CD4-positive, alpha-beta T cell (primary cell): ENCODE measurements around the gene SREBF1. TPM values are rescaled to one million over a fixed set of nuclear protein-coding genes. Genes with fewer than 3 reads are reported as not detected.

Source experiments
- ATAC-seq: fragments of 200-7000 bp; cut with Tn5 transposase; one replicate; pipeline ENCODE4 v1.10.0; 2022; ENCODE audit warnings: mild to moderate bottlenecking; ENCODE audit not compliant: poor library complexity
- CTCF ChIA-PET: fragments of 350-600 bp; sonication (Branson Sonifier 250); formaldehyde crosslinking; loops from one replicate; lab custom pipeline; 2021; ENCODE audit warnings: antibody characterized with exemption, inconsistent platforms; lab: Charles Lee
- POLR2A ChIA-PET: fragments of 350-600 bp; sonication (Branson Sonifier 250); formaldehyde crosslinking; loops from one replicate; lab custom pipeline; 2021; ENCODE audit warnings: antibody characterized with exemption, inconsistent platforms; lab: Charles Lee
- DNase-seq, 14 experiments: peaks; one replicate each; pipeline ENCODE4 v3.0.0-alpha.2; 2013 to 2020; ENCODE audit warnings: mixed read lengths in 2 of 14
- H3K27ac ChIP-seq, 2 donors: one replicate each; pipeline versions ENCODE4 v1.5.1 to v1.7.0; 2013; ENCODE audit warnings: low read length in 2 of 2, low read depth in 1 of 2, mild to moderate bottlenecking in 1 of 2
- H3K27me3 ChIP-seq, 2 experiments: 1 replicate in 1 of 2; 2 replicates in 1 of 2; pipeline versions ENCODE4 v1.6.1 to v1.7.0; 2013; ENCODE audit warnings: low read length in 2 of 2, control low read depth in 1 of 2, mild to moderate bottlenecking in 1 of 2, moderate library complexity in 1 of 2; ENCODE audit not compliant: insufficient read depth in 2 of 2, control insufficient read depth in 1 of 2
- H3K36me3 ChIP-seq: one replicate; pipeline ENCODE4 v1.6.1; 2013; ENCODE audit warnings: low read length, control low read depth; ENCODE audit not compliant: insufficient read depth
- H3K4me1 ChIP-seq: one replicate; pipeline ENCODE4 v1.6.1; 2013; ENCODE audit warnings: low read length, control low read depth; ENCODE audit not compliant: insufficient read depth
- H3K4me3 ChIP-seq: one replicate; pipeline ENCODE4 v1.5.1; 2013; ENCODE audit warnings: mild to moderate bottlenecking, low read length, moderate library complexity
- H3K9me3 ChIP-seq, 2 experiments: 1 replicate in 1 of 2; 2 replicates in 1 of 2; pipeline versions ENCODE4 v1.6.1 to v1.7.0; 2013; ENCODE audit warnings: low read length in 2 of 2, mild to moderate bottlenecking in 2 of 2, control low read depth in 1 of 2, moderate library complexity in 1 of 2; ENCODE audit not compliant: control insufficient read depth in 1 of 2, insufficient read depth in 1 of 2
- H3K27ac Mint-ChIP-seq: one replicate; pipeline ENCODE4 v1.8.0; 2020; ENCODE audit warnings: mixed read lengths
- H3K27me3 Mint-ChIP-seq: one replicate; pipeline ENCODE4 v1.8.0; 2021; ENCODE audit warnings: mixed read lengths
- H3K36me3 Mint-ChIP-seq: one replicate; pipeline ENCODE4 v1.8.0; 2021; ENCODE audit warnings: low read depth, mixed read lengths
- H3K4me1 Mint-ChIP-seq: one replicate; pipeline ENCODE4 v1.8.0; 2021; ENCODE audit warnings: low read depth, mixed read lengths
- H3K4me3 Mint-ChIP-seq: one replicate; pipeline ENCODE4 v1.8.0; 2020; ENCODE audit warnings: mild to moderate bottlenecking, mixed read lengths
- H3K9me3 Mint-ChIP-seq: one replicate; pipeline ENCODE4 v1.8.0; 2020; ENCODE audit warnings: mixed read lengths
- intact Hi-C, 2 experiments: fragments of 100-400 bp; cut with DNase I in 1 of 2; cut with micrococcal nuclease in 1 of 2; formaldehyde crosslinking; loops; one replicate each; pipeline versions ENCODE4 v1.15.1 to v1.9.0; 2023 to 2025; cut with DNase I, micrococcal nuclease
- total RNA-seq, 174 experiments: library from RNA in 2 of 174; stranded (reverse) in 2 of 174; gene quantifications; one replicate each; pipeline ENCODE4 v1.2.3 and lab custom pipeline; 2021 to 2026
- TF ChIP-seq, protein P1 (sequence below): fragments of 200-600 bp; IDR thresholded peaks from one replicate; pipeline ENCODE4 v1.8.0; 2022; ENCODE audit warnings: antibody characterized with exemption, mild to moderate bottlenecking

SREBF1 gene
- total RNA-seq, 2 experiments from 2014 or later = 249 to 264 TPM

DNA sequence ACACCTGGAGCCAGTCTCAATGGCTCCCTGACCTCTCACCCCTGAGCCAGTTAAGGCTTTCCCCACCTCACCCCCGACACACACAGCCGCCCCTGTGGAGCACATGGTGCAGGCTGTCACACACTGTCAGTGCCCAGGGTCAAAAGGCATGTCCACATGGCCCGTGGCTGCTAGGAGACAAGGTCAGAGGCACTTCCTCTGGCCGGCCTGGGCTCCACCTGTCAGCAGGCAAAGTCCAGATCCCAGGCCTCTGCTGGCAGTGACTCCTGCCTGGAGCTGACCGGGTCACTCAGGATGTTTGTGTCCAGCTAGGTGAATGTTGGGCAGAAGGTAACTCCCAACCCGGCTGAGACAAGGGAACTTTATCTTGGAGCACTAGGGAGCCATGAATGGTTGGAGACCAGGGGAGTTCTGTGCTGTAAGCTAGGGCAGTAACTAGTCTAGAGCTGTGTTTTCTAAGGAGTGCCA lies 6.0 kb downstream of the SREBF1 start:
- Mint-ChIP-seq H3K4me1 (peaks cover 73% of the 10 kb centered on the region), H3K36me3 (peaks cover 19% of the 10 kb centered on the region), H3K27me3 (no peaks in the 10 kb centered on the region), H3K9me3 (no peaks in the 10 kb centered on the region), H3K27ac (no peak overlapping the region), H3K4me3 (no peak overlapping the region)
- H3K27ac ChIP-seq = no peak overlapping the region
- TF ChIP-seq, protein P1, sequence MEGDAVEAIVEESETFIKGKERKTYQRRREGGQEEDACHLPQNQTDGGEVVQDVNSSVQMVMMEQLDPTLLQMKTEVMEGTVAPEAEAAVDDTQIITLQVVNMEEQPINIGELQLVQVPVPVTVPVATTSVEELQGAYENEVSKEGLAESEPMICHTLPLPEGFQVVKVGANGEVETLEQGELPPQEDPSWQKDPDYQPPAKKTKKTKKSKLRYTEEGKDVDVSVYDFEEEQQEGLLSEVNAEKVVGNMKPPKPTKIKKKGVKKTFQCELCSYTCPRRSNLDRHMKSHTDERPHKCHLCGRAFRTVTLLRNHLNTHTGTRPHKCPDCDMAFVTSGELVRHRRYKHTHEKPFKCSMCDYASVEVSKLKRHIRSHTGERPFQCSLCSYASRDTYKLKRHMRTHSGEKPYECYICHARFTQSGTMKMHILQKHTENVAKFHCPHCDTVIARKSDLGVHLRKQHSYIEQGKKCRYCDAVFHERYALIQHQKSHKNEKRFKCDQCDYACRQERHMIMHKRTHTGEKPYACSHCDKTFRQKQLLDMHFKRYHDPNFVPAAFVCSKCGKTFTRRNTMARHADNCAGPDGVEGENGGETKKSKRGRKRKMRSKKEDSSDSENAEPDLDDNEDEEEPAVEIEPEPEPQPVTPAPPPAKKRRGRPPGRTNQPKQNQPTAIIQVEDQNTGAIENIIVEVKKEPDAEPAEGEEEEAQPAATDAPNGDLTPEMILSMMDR = no peak
- no peaks in the 10 kb centered on the region for H3K27me3 ChIP-seq
- no peak for DNase-seq
- H3K9me3 ChIP-seq = no peaks in the 10 kb centered on the region
- ATAC-seq = no peak
- no peak overlapping the region for H3K4me3 ChIP-seq
- ChIA-PET CTCF (no interaction called here), POLR2A (no interaction called here)
- peaks cover 19% of the 10 kb centered on the region for H3K36me3 ChIP-seq
- H3K4me1 ChIP-seq = peaks cover 80% of the 10 kb centered on the region
- intact Hi-C loops = no loop called here

DNA sequence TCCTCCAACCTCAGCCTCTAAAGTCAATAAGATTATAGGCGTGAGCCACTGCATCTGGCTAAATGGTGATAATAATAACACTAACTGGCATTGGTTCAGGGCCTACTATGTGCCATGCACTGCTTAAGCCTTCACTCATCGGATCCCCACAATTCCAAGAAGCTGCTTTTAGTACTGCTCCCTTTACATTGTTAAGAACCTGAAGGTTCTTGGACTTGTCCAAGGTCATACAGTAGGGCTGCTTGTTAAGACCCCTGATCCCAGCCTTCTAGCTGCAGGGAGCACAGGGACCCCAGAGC lies 6.6 kb downstream of the SREBF1 start:
- TF ChIP-seq, protein P1 = no peak
- H3K9me3 ChIP-seq = no peaks in the 10 kb centered on the region
- H3K4me1 Mint-ChIP-seq = peaks cover 71% of the 10 kb centered on the region
- H3K27me3 ChIP-seq = no peaks in the 10 kb centered on the region
- no peak for ATAC-seq
- H3K36me3 ChIP-seq = peaks cover 19% of the 10 kb centered on the region
- no peak overlapping the region for H3K27ac ChIP-seq
- H3K27ac Mint-ChIP-seq = peak overlapping the region; percentile 55
- no peak for DNase-seq
- no peaks in the 10 kb centered on the region for H3K27me3 Mint-ChIP-seq
- peaks cover 80% of the 10 kb centered on the region for H3K4me1 ChIP-seq
- H3K9me3 Mint-ChIP-seq = no peaks in the 10 kb centered on the region
- H3K4me3 ChIP-seq = no peak overlapping the region
- no peak overlapping the region for H3K4me3 Mint-ChIP-seq
- POLR2A ChIA-PET = no interaction called here
- intact Hi-C loops = no loop called here
- peaks cover 16% of the 10 kb centered on the region for H3K36me3 Mint-ChIP-seq
- CTCF ChIA-PET = no interaction called here

DNA sequence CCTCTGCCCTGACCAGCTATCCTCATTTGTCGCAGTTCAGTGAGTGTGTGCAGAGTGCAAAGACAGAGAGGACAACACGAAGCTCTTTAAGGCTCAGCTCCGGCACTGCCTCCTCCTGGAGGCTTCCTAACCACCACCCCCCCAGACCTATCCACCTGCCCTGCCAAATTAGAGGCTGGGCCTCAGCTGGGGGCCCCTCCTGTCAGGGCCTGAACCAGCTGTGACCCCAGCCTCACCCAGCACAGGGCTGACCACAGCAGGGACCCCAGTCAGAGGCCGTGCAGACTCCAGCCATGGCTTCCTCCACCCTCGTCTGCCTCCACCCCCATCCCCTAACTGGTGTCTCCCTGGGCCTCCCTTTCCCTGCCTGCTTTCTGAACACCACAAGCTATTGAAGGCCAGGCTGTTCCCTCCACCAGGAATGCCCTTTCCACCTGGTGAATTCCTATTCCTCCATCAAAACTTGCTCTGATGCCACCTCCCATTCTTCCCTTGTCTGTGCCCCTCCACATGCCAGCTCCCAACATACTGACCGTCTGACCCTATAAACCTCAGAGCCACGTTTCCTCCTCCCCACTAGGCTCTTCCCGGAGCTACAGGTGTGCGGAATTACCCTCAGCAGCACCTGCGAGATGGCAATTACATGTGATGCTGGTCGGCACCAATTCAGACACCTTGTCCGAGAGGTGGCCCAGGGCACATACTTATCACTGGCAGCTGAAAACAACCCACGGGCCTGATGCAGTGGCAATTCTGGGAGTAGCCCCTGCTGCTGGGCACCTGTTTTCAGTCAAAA lies 8.8 kb downstream of the SREBF1 start:
- Mint-ChIP-seq H3K4me1 (peaks cover 72% of the 10 kb centered on the region), H3K4me3 (no peak overlapping the region)
- H3K4me1 ChIP-seq = peaks cover 82% of the 10 kb centered on the region

More for the DNA sequence above, 8.8 kb downstream of the SREBF1 start:
- H3K9me3 Mint-ChIP-seq = no peaks in the 10 kb centered on the region
- TF ChIP-seq, protein P1 = no peak
- Histone ChIP-seq H3K9me3 (no peaks in the 10 kb centered on the region), H3K36me3 (peaks cover 17% of the 10 kb centered on the region), H3K27ac (no peak overlapping the region), H3K27me3 (no peaks in the 10 kb centered on the region), H3K4me3 (no peak overlapping the region)
- DNase-seq (no peak), ATAC-seq (no peak)
- POLR2A ChIA-PET = interaction anchor here (3.2 kb wide), 1 partner anchor 8 kb away, joined by 10 read pairs; no protein-coding TSS in a partner anchor
- H3K36me3 Mint-ChIP-seq = peaks cover 10% of the 10 kb centered on the region
- intact Hi-C loops = no loop called here
- CTCF ChIA-PET = interaction anchor here (0.6 to 1.0 kb wide), 2 partner anchors 8 to 141 kb away, joined by 3 read pairs; no protein-coding TSS in a partner anchor
- peak overlapping the region; percentile 77 for H3K27ac Mint-ChIP-seq
- H3K27me3 Mint-ChIP-seq = no peaks in the 10 kb centered on the region
